T-helper 1 cell treated with Interleukin-12 subunit alpha and Interleukin-12 subunit beta and Interleukin-4 antibody, amounts not matched to agents 30 μg/mL and 1 μg/mL, for 36 hours (primary cell): ENCODE data around the gene TMED4.
"Not testable (repeated sequence)": the region's sequence is repeated elsewhere in the genome, so short reads cannot be mapped to it uniquely, and the experiment has no call there.

Source experiments
- H3K27ac Mint-ChIP-seq: one replicate; pipeline ENCODE4 v1.8.0; 2021; ENCODE audit warnings: mild to moderate bottlenecking, mixed read lengths
- H3K27me3 Mint-ChIP-seq: one replicate; pipeline ENCODE4 v1.8.0; 2021; ENCODE audit warnings: low read depth, mixed read lengths
- H3K36me3 Mint-ChIP-seq: one replicate; pipeline ENCODE4 v1.8.0; 2021; ENCODE audit warnings: low read depth, mixed read lengths
- H3K4me1 Mint-ChIP-seq: one replicate; pipeline ENCODE4 v1.8.0; 2021; ENCODE audit warnings: low read depth, mixed read lengths
- H3K4me3 Mint-ChIP-seq: one replicate; pipeline ENCODE4 v1.8.0; 2021; ENCODE audit warnings: mild to moderate bottlenecking, moderate library complexity, mixed read lengths
- H3K9me3 Mint-ChIP-seq: one replicate; pipeline ENCODE4 v1.8.0; 2021; ENCODE audit warnings: mixed read lengths

TMED4 gene

GRCh38 chr7:44617225-44617890 is 35.3 kb upstream of the TMED4 start:
- no peak overlapping the region for H3K4me3 Mint-ChIP-seq
- no peaks in the 10 kb centered on the region for H3K27me3 Mint-ChIP-seq
- peak overlapping the region; percentile 62 for H3K27ac Mint-ChIP-seq
- peaks cover 27% of the 10 kb centered on the region for H3K36me3 Mint-ChIP-seq
- H3K4me1 Mint-ChIP-seq = peaks cover 60% of the 10 kb centered on the region
- no peaks in the 10 kb centered on the region for H3K9me3 Mint-ChIP-seq

DNA sequence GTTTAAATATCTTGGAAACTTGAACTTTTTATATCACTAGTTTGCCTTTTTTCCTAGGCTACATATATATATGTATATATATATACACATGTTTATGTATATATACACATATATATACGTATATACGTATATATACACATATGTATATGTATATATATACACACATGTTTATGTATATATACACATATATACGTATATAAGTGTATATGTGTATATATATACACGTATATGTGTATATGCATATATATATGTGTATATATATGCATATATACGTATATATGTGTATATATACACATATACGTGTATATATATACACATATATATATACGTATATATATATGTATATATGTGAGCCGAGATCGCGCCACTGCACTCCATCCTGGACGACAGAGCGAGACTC is 34.5 kb upstream of the TMED4 start:
- H3K4me1 Mint-ChIP-seq = peaks cover 61% of the 10 kb centered on the region
- H3K27ac Mint-ChIP-seq = no peak overlapping the region
- no peaks in the 10 kb centered on the region for H3K9me3 Mint-ChIP-seq

DNA sequence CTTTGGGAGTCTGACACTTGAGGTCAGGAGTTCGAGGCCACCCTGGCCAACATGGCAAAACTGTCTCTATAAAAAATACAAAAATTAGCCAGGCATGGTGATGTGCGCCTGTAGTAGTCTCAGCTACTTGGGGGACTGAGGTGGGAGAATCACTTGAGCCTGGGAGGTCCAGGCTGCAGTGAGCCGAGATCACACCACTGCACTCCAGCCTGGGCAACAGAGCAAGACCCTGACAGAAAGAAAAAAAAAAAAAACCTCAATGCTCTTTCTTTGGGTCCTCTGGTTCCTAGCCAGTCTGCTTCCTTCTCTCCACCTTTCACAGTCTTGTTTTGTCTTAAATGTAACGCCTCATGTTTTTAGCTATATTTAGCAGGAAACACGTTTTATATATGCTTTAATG is 33.8 kb upstream of the TMED4 start:
- H3K27ac Mint-ChIP-seq = peak overlapping the region; percentile 3
- peaks cover 56% of the 10 kb centered on the region for H3K4me1 Mint-ChIP-seq
- H3K4me3 Mint-ChIP-seq = no peak overlapping the region
- peaks cover 21% of the 10 kb centered on the region for H3K36me3 Mint-ChIP-seq
- H3K27me3 Mint-ChIP-seq = no peaks in the 10 kb centered on the region
- no peaks in the 10 kb centered on the region for H3K9me3 Mint-ChIP-seq

More for the DNA sequence above, 34.5 kb upstream of the TMED4 start:
- H3K4me3 Mint-ChIP-seq = no peak overlapping the region
- H3K36me3 Mint-ChIP-seq = peaks cover 27% of the 10 kb centered on the region
- no peaks in the 10 kb centered on the region for H3K27me3 Mint-ChIP-seq

DNA sequence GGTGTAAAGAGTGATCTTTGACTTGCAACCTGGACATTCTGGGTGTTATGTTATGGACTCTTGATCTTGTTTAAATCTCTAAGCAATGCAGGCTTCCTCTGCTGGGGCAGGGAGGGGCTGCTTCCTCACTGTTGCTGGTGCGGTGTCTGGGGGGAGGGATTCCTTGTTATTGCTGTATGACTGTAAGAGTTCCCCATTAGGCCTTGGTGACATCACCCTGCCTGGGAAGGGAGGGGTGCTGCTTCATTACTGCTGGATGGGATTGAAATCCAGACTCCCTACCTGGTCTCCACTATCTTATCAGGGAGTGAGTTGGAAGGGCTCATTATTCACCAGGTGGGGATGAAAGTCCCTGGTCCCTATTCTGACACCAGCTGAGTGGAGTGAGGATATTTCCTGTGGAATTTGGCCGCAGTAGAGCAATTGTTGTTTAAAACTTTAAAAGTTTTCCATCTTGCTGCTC is 33.1 kb upstream of the TMED4 start:
- Mint-ChIP-seq H3K27me3 (no peaks in the 10 kb centered on the region), H3K4me1 (peaks cover 53% of the 10 kb centered on the region), H3K9me3 (no peaks in the 10 kb centered on the region), H3K4me3 (peak overlapping the region; percentile 43), H3K36me3 (peaks cover 19% of the 10 kb centered on the region), H3K27ac (peak overlapping the region; percentile 87)

- Mint-ChIP-seq H3K27ac (no peak overlapping the region), H3K36me3 (peaks cover 22% of the 10 kb centered on the region), H3K4me1 (peaks cover 45% of the 10 kb centered on the region), H3K4me3 (no peak overlapping the region), H3K27me3 (no peaks in the 10 kb centered on the region), H3K9me3 (no peaks in the 10 kb centered on the region)
These were observed 27.8 kb upstream of the TMED4 start for GRCh38 chr7:44609829-44610228.

DNA sequence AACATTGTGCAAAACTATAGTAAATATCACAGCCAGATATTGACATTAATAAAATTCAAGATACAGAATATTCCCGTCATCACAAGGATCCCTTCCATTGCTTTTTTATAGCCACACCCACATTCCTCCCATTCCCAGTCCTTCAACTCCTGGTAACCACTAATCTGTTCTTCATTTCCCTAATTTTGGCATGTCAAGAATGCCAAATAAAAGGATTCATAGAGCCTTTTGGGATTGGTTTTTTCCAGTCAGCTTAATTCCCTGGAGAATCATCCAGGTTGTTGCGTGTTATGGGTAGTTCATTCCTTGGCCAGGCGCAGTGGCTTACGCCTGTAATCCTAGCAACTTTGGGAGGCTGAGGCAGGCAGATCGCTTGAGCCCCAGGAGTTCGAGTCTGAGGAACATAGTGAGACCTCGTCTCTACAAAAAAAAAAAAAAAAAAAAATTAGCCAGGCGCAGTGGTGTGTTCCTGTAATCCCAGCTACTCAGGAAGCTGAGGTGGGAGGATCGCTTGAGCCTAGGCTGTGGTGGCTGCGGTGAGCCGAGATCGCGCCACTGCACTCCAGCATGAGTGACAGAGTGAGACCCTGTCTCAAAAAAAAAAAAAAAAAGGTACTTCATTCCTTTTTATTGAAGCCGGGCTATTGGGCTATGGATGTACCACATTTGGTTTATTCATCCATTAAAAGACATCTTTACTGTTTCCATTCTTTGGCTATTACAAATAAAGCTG is 27.1 kb upstream of the TMED4 start:
- H3K4me3 Mint-ChIP-seq = peak overlapping the region; percentile 25
- peaks cover under 1% of the 10 kb centered on the region for H3K27me3 Mint-ChIP-seq
- peaks cover 40% of the 10 kb centered on the region for H3K4me1 Mint-ChIP-seq
- H3K36me3 Mint-ChIP-seq = peaks cover 17% of the 10 kb centered on the region
- H3K9me3 Mint-ChIP-seq = no peaks in the 10 kb centered on the region
- no peak overlapping the region for H3K27ac Mint-ChIP-seq

- Mint-ChIP-seq H3K36me3 (peaks cover 17% of the 10 kb centered on the region), H3K27ac (peak overlapping the region; percentile 95), H3K4me1 (peaks cover 37% of the 10 kb centered on the region), H3K27me3 (peaks cover 8% of the 10 kb centered on the region), H3K9me3 (no peaks in the 10 kb centered on the region), H3K4me3 (peak overlapping the region; percentile 99)
These were observed 25.4 kb upstream of the TMED4 start for GRCh38 chr7:44607141-44608068.

DNA sequence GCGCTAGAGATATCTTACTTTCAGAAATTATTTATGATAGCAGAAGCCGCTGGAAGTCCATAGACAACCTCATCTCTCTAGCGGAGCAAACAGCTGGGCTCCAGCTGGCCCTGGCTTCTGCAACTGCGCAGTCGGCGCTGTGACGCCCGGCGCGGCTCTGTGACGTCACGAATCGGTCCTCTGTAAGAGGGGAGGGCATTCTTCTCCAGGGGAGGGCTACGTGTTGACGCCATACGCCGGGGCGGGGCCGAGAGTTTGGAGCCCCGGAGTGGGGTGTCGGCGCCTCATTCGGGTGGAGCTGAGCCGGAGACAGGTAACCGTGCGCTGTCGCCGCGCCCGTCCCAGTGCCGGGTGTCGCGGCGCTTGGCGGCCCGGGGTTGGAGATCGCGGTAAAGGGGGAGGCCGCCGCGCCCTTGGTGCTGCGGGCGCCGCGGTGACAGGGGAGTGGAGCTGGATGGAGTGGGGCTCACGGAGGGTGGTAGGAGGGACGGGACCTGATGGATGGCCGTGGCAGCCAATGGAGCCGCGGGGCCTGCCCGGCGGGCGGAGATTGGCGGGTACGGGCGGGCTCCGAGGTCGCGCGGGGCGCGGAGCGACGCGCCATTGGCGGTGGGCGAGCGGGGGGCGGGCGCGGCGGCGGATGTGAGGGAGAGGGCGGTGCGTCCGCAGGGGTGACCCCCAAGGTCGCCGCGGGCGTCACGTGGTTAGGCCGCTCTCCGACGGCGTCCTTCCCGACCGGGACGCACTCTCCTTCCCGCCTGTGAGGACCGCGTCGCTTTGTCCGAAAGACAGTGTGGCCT is 24.5 kb upstream of the TMED4 start, which contains the start of gene OGDH:
TSS of gene OGDH (plus strand) at position 287 of the 800 bp plus-strand sequence. CDS start 17,717 bp downstream, outside the sequence.
- peak within 1 kb of the TSS; percentile 99 for H3K4me3 Mint-ChIP-seq
- peaks cover 13% of the 10 kb centered on the region for H3K27me3 Mint-ChIP-seq
- no peaks in the 10 kb centered on the region for H3K9me3 Mint-ChIP-seq
- H3K27ac Mint-ChIP-seq = peak within 1 kb of the TSS; percentile 100
- H3K4me1 Mint-ChIP-seq = peaks cover 31% of the 10 kb centered on the region
- H3K36me3 Mint-ChIP-seq = peaks cover 15% of the 10 kb centered on the region

GRCh38 chr7:44604941-44605340 is 22.9 kb upstream of the TMED4 start:
- Mint-ChIP-seq H3K4me3 (peak overlapping the region; percentile 33), H3K27ac (peak overlapping the region; percentile 100), H3K9me3 (no peaks in the 10 kb centered on the region), H3K36me3 (peaks cover 12% of the 10 kb centered on the region), H3K27me3 (peaks cover 27% of the 10 kb centered on the region), H3K4me1 (peaks cover 29% of the 10 kb centered on the region)

DNA sequence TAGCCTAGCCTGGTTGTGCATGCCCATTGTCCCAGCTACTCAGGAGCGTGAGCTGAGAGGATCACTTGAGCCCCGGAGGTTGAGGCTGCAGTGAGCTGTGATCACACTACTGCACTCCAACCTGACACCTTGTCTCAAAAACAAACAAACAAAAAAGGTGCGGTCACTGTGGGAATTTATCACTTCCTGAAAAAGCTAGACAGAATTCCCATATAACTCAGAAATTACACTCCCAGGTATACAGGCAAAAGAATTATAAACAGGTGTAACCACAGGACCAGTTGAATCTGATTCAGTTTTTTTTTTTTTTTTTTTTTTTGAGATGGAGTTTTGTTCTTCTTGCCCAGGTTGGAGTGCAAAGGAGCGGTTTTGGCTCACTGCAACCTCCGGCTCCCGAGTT is 21.2 kb upstream of the TMED4 start:
- H3K27ac Mint-ChIP-seq = no peak overlapping the region
- H3K27me3 Mint-ChIP-seq = peaks cover 27% of the 10 kb centered on the region
- H3K9me3 Mint-ChIP-seq = no peaks in the 10 kb centered on the region
- H3K36me3 Mint-ChIP-seq = peaks cover 10% of the 10 kb centered on the region
- H3K4me3 Mint-ChIP-seq = no peak overlapping the region
- H3K4me1 Mint-ChIP-seq = peaks cover 18% of the 10 kb centered on the region

DNA sequence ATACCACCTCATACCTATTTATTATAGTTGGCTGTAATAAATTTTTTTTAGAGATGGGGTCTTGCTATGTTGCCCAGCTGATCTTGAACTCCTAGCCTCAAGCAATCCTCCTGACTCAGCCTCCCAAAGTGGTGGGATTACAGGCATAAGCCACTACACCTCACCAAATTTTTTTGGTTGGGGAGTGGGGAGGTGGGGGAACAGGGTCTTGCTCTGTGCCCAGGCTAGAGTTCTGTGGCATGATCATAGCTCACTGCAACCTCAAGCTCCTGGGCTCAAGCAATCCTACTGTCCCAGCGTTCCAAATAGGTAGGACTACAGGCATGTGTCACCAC is 20.5 kb upstream of the TMED4 start:
- peaks cover 15% of the 10 kb centered on the region for H3K4me1 Mint-ChIP-seq
- no peak overlapping the region for H3K4me3 Mint-ChIP-seq
- H3K27ac Mint-ChIP-seq = no peak overlapping the region
- H3K36me3 Mint-ChIP-seq = peaks cover 7% of the 10 kb centered on the region
- no peaks in the 10 kb centered on the region for H3K9me3 Mint-ChIP-seq
- H3K27me3 Mint-ChIP-seq = peaks cover 27% of the 10 kb centered on the region

GRCh38 chr7:44599222-44599621 is 17.2 kb upstream of the TMED4 start:
- H3K4me1 Mint-ChIP-seq = no peaks in the 10 kb centered on the region
- H3K36me3 Mint-ChIP-seq = no peaks in the 10 kb centered on the region
- no peaks in the 10 kb centered on the region for H3K9me3 Mint-ChIP-seq
- H3K27ac Mint-ChIP-seq = no peak overlapping the region
- peaks cover 33% of the 10 kb centered on the region for H3K27me3 Mint-ChIP-seq
- no peak overlapping the region for H3K4me3 Mint-ChIP-seq

DNA sequence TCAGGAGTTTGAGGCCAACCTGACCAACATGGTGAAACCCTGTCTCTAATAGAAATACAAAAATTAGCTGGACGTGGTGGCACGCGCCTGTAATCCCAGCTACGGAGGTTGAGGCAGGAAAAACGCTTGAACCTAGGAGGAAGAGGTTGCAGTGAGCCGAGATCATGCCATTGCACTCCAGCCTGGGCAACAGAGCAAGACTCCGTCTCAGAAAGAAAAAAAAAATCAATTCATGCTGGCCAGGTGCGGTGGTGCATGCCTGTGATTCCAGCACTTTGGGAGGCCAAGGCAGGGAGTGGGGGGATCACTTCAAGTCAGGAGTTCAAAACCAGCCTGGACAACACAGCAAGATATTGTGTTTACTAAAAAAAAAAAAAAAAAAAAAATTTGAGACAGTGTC is 15.2 kb upstream of the TMED4 start:
- H3K36me3 Mint-ChIP-seq = not testable (repeated sequence)

More for the DNA sequence above, 15.2 kb upstream of the TMED4 start:
- not testable (repeated sequence) for H3K4me3 Mint-ChIP-seq, H3K27ac Mint-ChIP-seq, H3K4me1 Mint-ChIP-seq, H3K9me3 Mint-ChIP-seq
- H3K27me3 Mint-ChIP-seq = peaks cover 33% of the 10 kb centered on the region
